Activated naive CD4-positive, alpha-beta T cell treated with anti-CD3 and anti-CD28 coated beads, Interleukin-2, amount 10 ng/mL, durations not matched to agents 7 days and 5 days (primary cell): Measurements from ENCODE around the gene BST1.
"Not testable (repeated sequence)": the region's sequence is repeated elsewhere in the genome, so short reads cannot be mapped to it uniquely, and the experiment has no call there.

Source experiments
- CTCF ChIA-PET: fragments of 350-600 bp; sonication (Branson Sonifier 250); formaldehyde crosslinking; loops from one replicate; lab custom pipeline; 2021; ENCODE audit warnings: antibody characterized with exemption; lab: Charles Lee
- DNase-seq: peaks from one replicate; pipeline ENCODE4 v3.0.0-alpha.2; 2020
- H3K27ac Mint-ChIP-seq: one replicate; pipeline ENCODE4 v1.8.0; 2021; ENCODE audit warnings: mild to moderate bottlenecking, moderate library complexity, mixed read lengths
- H3K27me3 Mint-ChIP-seq: one replicate; pipeline ENCODE4 v1.8.0; 2021; ENCODE audit warnings: mild to moderate bottlenecking, mixed read lengths
- H3K36me3 Mint-ChIP-seq: one replicate; pipeline ENCODE4 v1.8.0; 2021; ENCODE audit warnings: mixed read lengths
- H3K4me1 Mint-ChIP-seq: one replicate; pipeline ENCODE4 v1.8.0; 2021; ENCODE audit warnings: mixed read lengths
- H3K4me3 Mint-ChIP-seq: one replicate; pipeline ENCODE4 v1.8.0; 2021; ENCODE audit warnings: mild to moderate bottlenecking, moderate library complexity, mixed read lengths
- H3K9me3 Mint-ChIP-seq: one replicate; pipeline ENCODE4 v1.8.0; 2021; ENCODE audit warnings: mixed read lengths

BST1 gene

DNA sequence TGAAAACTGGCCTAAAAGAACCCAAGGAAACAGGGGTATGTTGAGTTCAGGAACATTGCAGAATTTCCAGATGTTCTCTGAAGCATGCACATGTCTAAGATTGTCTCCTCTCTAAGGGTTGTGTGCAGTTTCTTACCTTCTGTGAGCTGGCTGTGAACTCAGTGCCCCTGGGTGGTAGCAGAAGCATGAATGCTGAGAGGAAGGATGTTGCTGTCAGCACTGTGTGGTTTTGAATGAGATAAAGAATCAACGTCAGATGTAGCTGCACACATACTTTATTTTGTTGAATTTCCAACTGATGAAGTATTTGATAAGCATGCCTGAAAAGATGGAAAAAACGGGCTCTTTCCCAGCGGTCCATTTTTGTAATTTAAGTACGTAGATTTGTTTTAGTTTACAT is 51.5 kb downstream of the BST1 start:
- Mint-ChIP-seq H3K27ac (peak overlapping the region; percentile 99), H3K4me1 (peaks cover 61% of the 10 kb centered on the region), H3K36me3 (peaks cover 11% of the 10 kb centered on the region), H3K27me3 (no peaks in the 10 kb centered on the region), H3K9me3 (peaks cover 9% of the 10 kb centered on the region), H3K4me3 (peak overlapping the region; percentile 39)
- peak; percentile 73 for DNase-seq
- CTCF ChIA-PET, result interaction anchor here (0.8 to 4.0 kb wide), 9 partner anchors 12 to 202 kb away, joined by 3 to 38 read pairs (median 4); no protein-coding TSS in a partner anchor

- peak; percentile 60 for DNase-seq
- H3K36me3 Mint-ChIP-seq, result peaks cover 20% of the 10 kb centered on the region
- peak overlapping the region; percentile 99 for H3K27ac Mint-ChIP-seq
- H3K9me3 Mint-ChIP-seq, result peaks cover 11% of the 10 kb centered on the region
- CTCF ChIA-PET, result interaction anchor here (0.6 to 4.0 kb wide), 13 partner anchors 8 to 102 kb away, joined by 3 to 53 read pairs (median 3); no protein-coding TSS in a partner anchor
- H3K4me3 Mint-ChIP-seq, result peak overlapping the region; percentile 85
- H3K4me1 Mint-ChIP-seq, result peaks cover 67% of the 10 kb centered on the region
- H3K27me3 Mint-ChIP-seq, result no peaks in the 10 kb centered on the region
Measured at GRCh38 chr4:15755321-15756155, 52.7 kb downstream of the BST1 start.

DNA sequence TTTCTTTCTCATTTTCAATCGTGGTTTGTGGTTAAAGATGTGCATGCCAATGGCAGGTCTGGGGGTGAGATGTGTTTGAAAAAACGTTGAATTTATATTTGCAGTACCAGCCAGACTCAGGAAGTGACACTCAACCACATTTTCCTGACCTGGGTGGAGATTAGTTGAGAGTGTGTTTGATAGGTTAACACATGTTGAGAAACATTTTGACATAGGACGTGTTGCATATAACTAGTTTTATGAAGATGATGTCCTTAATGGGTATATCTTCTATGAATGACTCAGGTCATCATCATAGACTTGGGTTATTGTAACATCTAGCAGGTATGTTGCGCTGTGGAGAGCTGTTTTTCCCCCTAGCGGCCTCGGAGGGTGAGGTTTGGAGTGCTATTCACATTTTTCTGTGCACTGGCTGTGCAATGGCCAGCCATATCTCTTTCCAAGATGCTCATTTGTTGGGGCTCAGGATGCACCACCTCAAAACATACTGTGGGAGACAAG is 53.5 kb downstream of the BST1 start:
- DNase-seq, result peak; percentile 82
- CTCF ChIA-PET, result interaction anchor here (0.6 to 4.0 kb wide), 15 partner anchors 8 to 105 kb away, joined by 3 to 53 read pairs (median 3); no protein-coding TSS in a partner anchor
- H3K27me3 Mint-ChIP-seq, result no peaks in the 10 kb centered on the region
- H3K9me3 Mint-ChIP-seq, result peaks cover 6% of the 10 kb centered on the region
- H3K4me3 Mint-ChIP-seq, result peak overlapping the region; percentile 85
- peaks cover 71% of the 10 kb centered on the region for H3K4me1 Mint-ChIP-seq
- peak overlapping the region; percentile 99 for H3K27ac Mint-ChIP-seq
- peaks cover 16% of the 10 kb centered on the region for H3K36me3 Mint-ChIP-seq

DNA sequence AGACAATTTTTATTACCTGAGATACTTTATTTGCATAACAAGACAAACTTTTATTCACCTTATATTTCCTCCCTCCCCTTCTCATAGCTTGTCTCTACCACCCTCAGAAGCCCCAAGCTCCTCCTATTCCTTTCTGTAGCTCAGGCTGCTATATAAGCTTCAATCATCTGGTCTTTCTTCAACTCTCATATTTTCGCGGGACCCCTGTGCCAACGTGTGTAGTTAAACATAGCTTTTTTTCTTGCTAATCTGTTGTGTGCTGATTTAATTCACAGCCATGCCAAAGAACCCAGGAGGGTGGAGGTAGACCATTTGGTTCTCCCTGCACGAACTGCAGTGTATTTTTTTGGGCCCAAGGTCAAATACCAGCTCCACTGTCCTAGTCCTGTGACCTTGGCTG is 54.2 kb downstream of the BST1 start:
- H3K27me3 Mint-ChIP-seq, result no peaks in the 10 kb centered on the region
- DNase-seq, result no peak
- peaks cover 72% of the 10 kb centered on the region for H3K4me1 Mint-ChIP-seq
- CTCF ChIA-PET, result interaction anchor here (0.9 to 4.0 kb wide), 11 partner anchors 10 to 105 kb away, joined by 3 to 53 read pairs (median 3); no protein-coding TSS in a partner anchor
- H3K9me3 Mint-ChIP-seq, result peaks cover 6% of the 10 kb centered on the region
- H3K27ac Mint-ChIP-seq, result peak overlapping the region; percentile 99
- peaks cover 15% of the 10 kb centered on the region for H3K36me3 Mint-ChIP-seq
- peak overlapping the region; percentile 85 for H3K4me3 Mint-ChIP-seq

- peaks cover 6% of the 10 kb centered on the region for H3K9me3 Mint-ChIP-seq
Measured at GRCh38 chr4:15758294-15758693, 55.4 kb downstream of the BST1 start.

GRCh38 chr4:15762460-15762859 is 59.6 kb downstream of the BST1 start:
- Mint-ChIP-seq H3K4me1 (peaks cover 71% of the 10 kb centered on the region), H3K36me3 (peaks cover 22% of the 10 kb centered on the region)
- not testable (repeated sequence) for H3K27me3 Mint-ChIP-seq, H3K27ac Mint-ChIP-seq, DNase-seq, H3K4me3 Mint-ChIP-seq, H3K9me3 Mint-ChIP-seq
- CTCF ChIA-PET, result interaction anchor here (1.0 to 2.4 kb wide), 3 partner anchors 15 to 43 kb away, joined by 3 to 6 read pairs (median 5); no protein-coding TSS in a partner anchor

More at GRCh38 chr4:15758294-15758693, 55.4 kb downstream of the BST1 start:
- peak overlapping the region; percentile 8 for H3K4me3 Mint-ChIP-seq
- no peaks in the 10 kb centered on the region for H3K27me3 Mint-ChIP-seq
- CTCF ChIA-PET, result interaction anchor here (2.9 to 4.0 kb wide), 3 partner anchors 8 to 18 kb away, joined by 15 to 53 read pairs (median 38); no protein-coding TSS in a partner anchor
- peaks cover 72% of the 10 kb centered on the region for H3K4me1 Mint-ChIP-seq
- DNase-seq, result no peak
- peaks cover 14% of the 10 kb centered on the region for H3K36me3 Mint-ChIP-seq
- H3K27ac Mint-ChIP-seq, result peak overlapping the region; percentile 83

DNA sequence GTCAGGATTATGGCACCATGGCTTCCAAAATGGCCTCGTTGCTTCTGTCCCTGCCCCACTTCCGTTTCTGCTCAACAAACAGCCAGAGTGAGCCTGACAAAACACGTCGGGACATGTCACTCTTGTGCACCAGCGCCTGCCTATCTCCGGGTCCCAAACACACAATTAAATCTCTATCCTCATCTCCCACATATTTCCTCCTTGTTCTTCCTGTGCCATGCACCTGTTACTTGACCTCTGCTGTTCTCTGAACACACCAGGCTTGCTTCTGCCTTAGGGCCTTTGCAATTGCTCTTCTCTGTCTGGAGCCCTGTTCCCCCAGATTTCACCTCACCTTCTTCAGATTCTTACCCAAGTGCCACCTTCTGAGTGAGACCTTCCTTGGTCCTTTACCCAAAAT is 62.5 kb downstream of the BST1 start:
- CTCF ChIA-PET, result interaction anchor here (1.0 to 3.0 kb wide), 4 partner anchors 9 to 40 kb away, joined by 3 to 38 read pairs (median 5); partner anchors contain the start of gene CD38
- Mint-ChIP-seq H3K4me3 (peak overlapping the region; percentile 13), H3K36me3 (peaks cover 20% of the 10 kb centered on the region), H3K4me1 (peaks cover 72% of the 10 kb centered on the region), H3K9me3 (peaks cover 2% of the 10 kb centered on the region), H3K27me3 (no peaks in the 10 kb centered on the region), H3K27ac (peak overlapping the region; percentile 94)
- peak; percentile 31 for DNase-seq

DNA sequence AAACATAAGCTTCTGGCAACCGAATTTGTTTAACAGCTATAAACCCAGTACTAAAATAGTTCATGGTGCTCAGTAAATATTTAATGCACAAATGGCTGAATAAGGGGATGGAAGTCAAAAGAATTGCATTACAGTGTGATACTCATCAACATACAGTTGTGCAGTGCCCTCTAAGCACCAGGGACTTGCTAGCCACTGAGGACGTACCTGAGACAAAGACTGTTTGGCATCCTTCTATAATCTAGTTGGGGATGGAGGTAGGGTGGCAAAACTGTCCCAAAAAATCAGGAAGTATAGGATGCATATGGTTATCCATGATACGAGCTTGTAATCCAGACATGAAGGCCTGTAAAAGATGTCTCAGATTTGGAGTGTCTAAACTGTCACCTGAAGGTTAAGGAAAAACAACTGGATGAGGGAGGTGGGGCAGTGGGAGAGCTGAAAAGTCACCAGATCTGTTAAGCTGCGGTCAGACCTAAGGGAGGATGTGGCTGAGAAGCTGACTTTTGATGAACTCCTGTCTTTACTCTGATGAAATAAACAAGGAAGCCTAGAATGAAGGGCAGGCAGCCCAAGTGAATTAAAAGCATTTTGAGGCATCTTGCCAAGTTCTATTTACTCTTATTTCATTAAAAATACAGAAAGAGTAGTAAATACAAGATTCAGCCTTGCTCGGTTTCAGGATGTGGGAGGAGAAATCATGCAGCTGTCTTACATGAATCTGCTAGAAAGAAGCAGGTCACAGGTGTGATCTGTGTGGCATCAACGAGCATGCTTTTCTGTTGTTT is 63.2 kb downstream of the BST1 start:
- DNase-seq, result peak; percentile 81
- Mint-ChIP-seq H3K27ac (peak overlapping the region; percentile 94), H3K4me1 (peaks cover 79% of the 10 kb centered on the region), H3K4me3 (peak overlapping the region; percentile 36), H3K27me3 (no peaks in the 10 kb centered on the region), H3K9me3 (peaks cover 2% of the 10 kb centered on the region), H3K36me3 (peaks cover 20% of the 10 kb centered on the region)
- CTCF ChIA-PET, result interaction anchor here (0.8 to 3.0 kb wide), 5 partner anchors 9 to 39 kb away, joined by 3 to 38 read pairs (median 5); partner anchors contain the start of gene CD38

- Mint-ChIP-seq H3K36me3 (peaks cover 20% of the 10 kb centered on the region), H3K27ac (peak overlapping the region; percentile 94), H3K9me3 (peaks cover 2% of the 10 kb centered on the region), H3K4me1 (peaks cover 79% of the 10 kb centered on the region), H3K4me3 (peak overlapping the region; percentile 50), H3K27me3 (no peaks in the 10 kb centered on the region)
- CTCF ChIA-PET, result interaction anchor here (1.4 to 3.0 kb wide), 3 partner anchors 11 to 13 kb away, joined by 5 to 38 read pairs (median 5); partner anchors contain the start of gene CD38
- DNase-seq, result no peak
Measured at GRCh38 chr4:15766821-15767220, 64.0 kb downstream of the BST1 start.

- H3K4me3 Mint-ChIP-seq, result no peak overlapping the region
- CTCF ChIA-PET, result interaction anchor here (1.3 to 7.0 kb wide), 2 partner anchors 8 to 12 kb away, joined by 3 to 53 read pairs; no protein-coding TSS in a partner anchor
- H3K27ac Mint-ChIP-seq, result no peak overlapping the region
- H3K27me3 Mint-ChIP-seq, result peaks cover 10% of the 10 kb centered on the region
- H3K9me3 Mint-ChIP-seq, result peaks cover 2% of the 10 kb centered on the region
- H3K36me3 Mint-ChIP-seq, result peaks cover 27% of the 10 kb centered on the region
- DNase-seq, result no peak
- H3K4me1 Mint-ChIP-seq, result peaks cover 88% of the 10 kb centered on the region
Measured at GRCh38 chr4:15769202-15769601, 66.3 kb downstream of the BST1 start.

GRCh38 chr4:15771216-15772058 is 68.6 kb downstream of the BST1 start:
- peaks cover 25% of the 10 kb centered on the region for H3K27me3 Mint-ChIP-seq
- H3K36me3 Mint-ChIP-seq, result peaks cover 25% of the 10 kb centered on the region
- DNase-seq, result peak; percentile 39
- peak overlapping the region; percentile 68 for H3K27ac Mint-ChIP-seq
- peak overlapping the region; percentile 5 for H3K4me3 Mint-ChIP-seq
- CTCF ChIA-PET, result interaction anchor here (1.5 to 7.0 kb wide), 2 partner anchors 8 to 14 kb away, joined by 3 to 53 read pairs; no protein-coding TSS in a partner anchor
- H3K4me1 Mint-ChIP-seq, result peaks cover 74% of the 10 kb centered on the region
- H3K9me3 Mint-ChIP-seq, result no peaks in the 10 kb centered on the region

GRCh38 chr4:15774020-15774420 is 71.2 kb downstream of the BST1 start:
- H3K4me1 Mint-ChIP-seq, result peaks cover 72% of the 10 kb centered on the region

More at GRCh38 chr4:15774020-15774420, 71.2 kb downstream of the BST1 start:
- H3K36me3 Mint-ChIP-seq, result peaks cover 23% of the 10 kb centered on the region
- CTCF ChIA-PET, result interaction anchor here (0.9 to 7.0 kb wide), 2 partner anchors 17 to 25 kb away, joined by 6 to 53 read pairs; no protein-coding TSS in a partner anchor
- H3K27me3 Mint-ChIP-seq, result peaks cover 28% of the 10 kb centered on the region
- DNase-seq, result no peak
- no peak overlapping the region for H3K27ac Mint-ChIP-seq
- H3K4me3 Mint-ChIP-seq, result no peak overlapping the region
- H3K9me3 Mint-ChIP-seq, result no peaks in the 10 kb centered on the region
